Caco-2 (cell line): ENCODE data around the gene PARD3B. TPM values are rescaled to one million over a fixed set of nuclear protein-coding genes. Genes with fewer than 3 reads are reported as not detected.

ENCODE experiments used
- BruUV-seq: library from RNA; stranded (reverse); fragments of 400-500 nt; replicated peaks from 2 replicates; lab custom pipeline; 2021; lab: Mats Ljungman, UMichigan
- CTCF ChIA-PET: fragments of 300-600 bp; sonication (Branson Sonifier 250); formaldehyde crosslinking; loops from one replicate; lab custom pipeline; 2022; ENCODE audit warnings: antibody characterized with exemption; lab: Charles Lee
- POLR2A ChIA-PET: fragments of 300-600 bp; sonication (Branson Sonifier 250); formaldehyde crosslinking; loops from one replicate; lab custom pipeline; 2022; ENCODE audit warnings: antibody characterized with exemption; lab: Charles Lee
- DNase-seq, 2 experiments: peaks; one replicate each; pipeline versions ENCODE4 v3.0.0 to v3.0.0-alpha.2; 2020 to 2022
- H3K27me3 ChIP-seq: replicated peaks from 2 replicates; pipeline ENCODE4 v1.6.0; 2011; ENCODE audit warnings: low read length; ENCODE audit not compliant: control insufficient read depth, insufficient read depth
- H3K36me3 ChIP-seq: 2 replicates; pipeline ENCODE4 v1.5.1; 2011; ENCODE audit warnings: low read length; ENCODE audit not compliant: control insufficient read depth, insufficient read depth
- H3K4me1 ChIP-seq: fragments of 250-450 bp; sonication (Bioruptor Pico); 2 replicates; pipeline ENCODE4 v1.5.1; 2020; ENCODE audit warnings: mild to moderate bottlenecking
- H3K4me3 ChIP-seq: 2 replicates; pipeline ENCODE4 v1.5.1; 2011; ENCODE audit warnings: low read depth, mild to moderate bottlenecking, control low read depth, low read length
- H3K9me3 ChIP-seq: fragments of 250-450 bp; sonication (Bioruptor Pico); 2 replicates; pipeline ENCODE4 v1.5.1; 2020; ENCODE audit warnings: mild to moderate bottlenecking, moderate library complexity
- H3K27ac Mint-ChIP-seq: one replicate; pipeline ENCODE4 v1.8.0; 2022; ENCODE audit warnings: mixed read lengths; ENCODE audit not compliant: unreplicated experiment
- H3K27me3 Mint-ChIP-seq: one replicate; pipeline ENCODE4 v1.8.0; 2022; ENCODE audit warnings: mixed read lengths; ENCODE audit not compliant: insufficient read depth, unreplicated experiment
- H3K36me3 Mint-ChIP-seq: one replicate; pipeline ENCODE4 v1.8.0; 2022; ENCODE audit warnings: mild to moderate bottlenecking, mixed read lengths; ENCODE audit not compliant: insufficient read depth, unreplicated experiment
- H3K4me1 Mint-ChIP-seq: one replicate; pipeline ENCODE4 v1.8.0; 2022; ENCODE audit warnings: low read depth, mixed read lengths; ENCODE audit not compliant: unreplicated experiment
- H3K4me3 Mint-ChIP-seq: one replicate; pipeline ENCODE4 v1.8.0; 2022; ENCODE audit warnings: mild to moderate bottlenecking, moderate library complexity, mixed read lengths; ENCODE audit not compliant: unreplicated experiment
- H3K9me3 Mint-ChIP-seq: one replicate; pipeline ENCODE4 v1.8.0; 2022; ENCODE audit warnings: mixed read lengths; ENCODE audit not compliant: unreplicated experiment
- CTCF ChIP-seq, 2 experiments: fragments of 200-600 bp in 1 of 2; IDR thresholded peaks; 1 replicate in 1 of 2; 2 replicates in 1 of 2; pipeline versions ENCODE4 v1.5.1 to v1.8.0; 2011 to 2022; ENCODE audit warnings: antibody characterized with exemption in 1 of 2, control low read depth in 1 of 2, inconsistent platforms in 1 of 2, low read depth in 1 of 2, low read length in 1 of 2, mild to moderate bottlenecking in 1 of 2, moderate library complexity in 1 of 2; ENCODE audit not compliant: insufficient read depth in 1 of 2, severe bottlenecking in 1 of 2, unreplicated experiment in 1 of 2
- intact Hi-C: fragments of 100-400 bp; cut with micrococcal nuclease; formaldehyde crosslinking; loops from one replicate; pipeline ENCODE4 v1.10.0; 2022; ENCODE audit not compliant: unreplicated experiment
- total RNA-seq: library from RNA; stranded (reverse); gene quantifications from 2 replicates; pipeline ENCODE4 v1.2.3, GENCODE V29; 2022

The PARD3B gene
- total RNA-seq, 1 experiment from 2014 or later, result 68.9 TPM

DNA sequence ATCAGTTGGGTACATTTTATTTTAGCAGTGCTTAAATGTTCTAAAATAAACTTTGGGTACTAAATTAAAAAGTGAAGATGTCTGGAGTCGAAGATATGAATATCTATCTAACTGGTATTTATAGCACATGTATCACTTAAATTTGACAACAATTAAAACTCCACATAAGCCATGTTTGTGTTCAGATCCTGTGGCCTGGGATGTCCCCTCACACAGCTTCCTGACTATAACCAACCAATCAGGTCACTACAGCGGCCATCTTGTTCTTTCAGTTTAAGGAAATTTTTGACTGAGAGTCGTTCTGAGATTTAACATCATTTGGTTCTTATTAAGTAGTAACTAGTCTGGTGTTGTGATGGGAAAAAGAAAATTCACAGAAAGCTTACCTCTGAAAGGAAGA is 966.4 kb downstream of the PARD3B start:
- Mint-ChIP-seq H3K9me3 (peaks cover 3% of the 10 kb centered on the region), H3K27me3 (no peaks in the 10 kb centered on the region), H3K36me3 (peaks cover 31% of the 10 kb centered on the region), H3K4me1 (peaks cover 50% of the 10 kb centered on the region), H3K27ac (peak overlapping the region; percentile 24), H3K4me3 (no peak overlapping the region)
- Histone ChIP-seq H3K27me3 (no peaks in the 10 kb centered on the region), H3K4me1 (peaks cover 37% of the 10 kb centered on the region), H3K36me3 (no peaks in the 10 kb centered on the region), H3K4me3 (no peak overlapping the region), H3K9me3 (peaks cover under 1% of the 10 kb centered on the region; the same call in 1 of the 2 replicates)
- intact Hi-C loops, result loop anchor here (2.0 to 5.0 kb wide), 3 partner anchors 169 to 624 kb away; no protein-coding TSS in a partner anchor
- TF ChIP-seq CTCF (IDR thresholded peaks at IDR 0.05; ENCODE audit: insufficient read depth in 1 of 2, low read depth in 1 of 2, low read length in 1 of 2, severe bottlenecking in 1 of 2, unreplicated experiment in 1 of 2), result no peak
- no peak for DNase-seq
- ChIA-PET POLR2A (no interaction called here), CTCF (interaction anchor here (0.6 kb wide), 1 partner anchor 369 kb away, joined by 3 read pairs; no protein-coding TSS in a partner anchor)
- no TSS peak for BruUV-seq

GRCh38 chr2:205520311-205520710 is 975.0 kb downstream of the PARD3B start:
- CTCF ChIA-PET, result no interaction called here
- BruUV-seq, result no TSS peak

DNA sequence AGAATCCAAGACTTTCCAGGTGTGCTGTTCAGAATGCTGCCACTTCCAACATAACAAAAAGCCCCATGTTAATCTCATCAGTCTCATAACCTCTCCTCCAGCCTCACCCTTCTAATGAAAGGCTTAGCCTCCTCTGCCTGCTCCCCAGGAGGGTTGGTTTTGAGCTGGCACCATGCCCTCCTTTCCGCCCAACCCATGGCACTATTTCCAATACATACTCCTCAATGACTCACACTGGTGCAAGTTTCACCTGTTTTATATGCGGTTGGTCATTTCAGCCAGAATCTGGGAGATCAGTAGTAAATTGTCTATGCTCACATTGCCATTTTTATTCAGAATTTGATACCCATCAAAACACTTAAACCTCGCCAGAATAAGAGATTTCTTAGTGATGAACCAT is 979.4 kb downstream of the PARD3B start:
- CTCF ChIA-PET, result interaction anchor here (0.6 kb wide), 1 partner anchor 64 kb away, joined by 3 read pairs; no protein-coding TSS in a partner anchor
- no peak for TF ChIP-seq CTCF (IDR thresholded peaks at IDR 0.05; ENCODE audit: insufficient read depth in 1 of 2, low read depth in 1 of 2, low read length in 1 of 2, severe bottlenecking in 1 of 2, unreplicated experiment in 1 of 2)
- no peaks in the 10 kb centered on the region for H3K36me3 ChIP-seq
- H3K4me3 ChIP-seq, result no peak overlapping the region
- Mint-ChIP-seq H3K36me3 (peaks cover 4% of the 10 kb centered on the region), H3K27me3 (no peaks in the 10 kb centered on the region), H3K9me3 (no peaks in the 10 kb centered on the region), H3K4me1 (no peaks in the 10 kb centered on the region), H3K27ac (no peak overlapping the region), H3K4me3 (no peak overlapping the region)
- no peaks in the 10 kb centered on the region for H3K4me1 ChIP-seq
- H3K27me3 ChIP-seq, result no peaks in the 10 kb centered on the region
- no TSS peak for BruUV-seq
- POLR2A ChIA-PET, result no interaction called here
- no peak for DNase-seq
- H3K9me3 ChIP-seq, result no peaks in the 10 kb centered on the region
- intact Hi-C loops, result no loop called here

More at GRCh38 chr2:205520311-205520710, 975.0 kb downstream of the PARD3B start:
- no peak overlapping the region for H3K4me3 Mint-ChIP-seq
- intact Hi-C loops, result no loop called here
- peaks cover 16% of the 10 kb centered on the region for H3K9me3 ChIP-seq
- no peak for TF ChIP-seq CTCF (IDR thresholded peaks at IDR 0.05; ENCODE audit: insufficient read depth in 1 of 2, low read depth in 1 of 2, low read length in 1 of 2, severe bottlenecking in 1 of 2, unreplicated experiment in 1 of 2)
- POLR2A ChIA-PET, result no interaction called here
- H3K36me3 Mint-ChIP-seq, result no peaks in the 10 kb centered on the region
- no peaks in the 10 kb centered on the region for H3K27me3 Mint-ChIP-seq
- no peak overlapping the region for H3K4me3 ChIP-seq
- DNase-seq, result no peak
- no peaks in the 10 kb centered on the region for H3K4me1 ChIP-seq
- H3K9me3 Mint-ChIP-seq, result no peaks in the 10 kb centered on the region
- H3K27ac Mint-ChIP-seq, result no peak overlapping the region
- no peaks in the 10 kb centered on the region for H3K36me3 ChIP-seq
- H3K27me3 ChIP-seq, result no peaks in the 10 kb centered on the region
- no peaks in the 10 kb centered on the region for H3K4me1 Mint-ChIP-seq
